Endothelial cell of umbilical vein (primary cell): ENCODE data around the gene NUP160. TPM values are rescaled to one million over a fixed set of nuclear protein-coding genes. Genes with fewer than 3 reads are reported as not detected.
"Not testable (repeated sequence)": the region's sequence is repeated elsewhere in the genome, so short reads cannot be mapped to it uniquely, and the experiment has no call there.

Source experiments
- BruUV-seq: library from RNA; stranded (reverse); fragments of 400-500 nt; replicated peaks from 2 replicates; lab custom pipeline; 2021; lab: Mats Ljungman, UMichigan
- CTCF ChIA-PET: fragments of 300-600, 350-600 bp; sonication (Branson Sonifier 250); formaldehyde crosslinking; loops from one replicate; lab custom pipeline; 2021; ENCODE audit warnings: antibody characterized with exemption, inconsistent platforms; lab: Charles Lee
- POLR2A ChIA-PET: fragments of 300-600, 350-600 bp; sonication (Branson Sonifier 250); formaldehyde crosslinking; loops from one replicate; lab custom pipeline; 2021; ENCODE audit warnings: antibody characterized with exemption, inconsistent platforms; lab: Charles Lee
- DNase-seq: peaks from one replicate; pipeline ENCODE4 v3.0.0-alpha.2; 2011; ENCODE audit warnings: low read depth, low spot score
- FAIRE-seq: peaks from 2 replicates; lab custom pipeline; 2011; peaks lifted over from hg19 to GRCh38; lab: Jason Lieb, UNC
- H2AFZ ChIP-seq: 2 replicates; pipeline ENCODE4 v1.6.0; 2012; ENCODE audit warnings: low read depth, low read length, control low read depth, inconsistent platforms
- H3K27ac ChIP-seq: 2 replicates; pipeline ENCODE4 v1.5.1; 2011; ENCODE audit warnings: low read depth, mild to moderate bottlenecking, control low read depth, low read length, moderate library complexity; ENCODE audit not compliant: insufficient read depth
- H3K27me3 ChIP-seq, 2 experiments: 2 replicates each; pipeline versions ENCODE4 v1.6.0 to v1.6.1; 2011; ENCODE audit warnings: low read length in 2 of 2, mixed read lengths in 1 of 2; ENCODE audit not compliant: control insufficient read depth in 2 of 2, insufficient read depth in 2 of 2
- H3K36me3 ChIP-seq, 2 experiments: 2 replicates in 1 of 2; 3 replicates in 1 of 2; pipeline ENCODE4 v1.5.1; 2011; ENCODE audit warnings: low read length in 2 of 2, mild to moderate bottlenecking in 1 of 2, moderate library complexity in 1 of 2; ENCODE audit not compliant: control insufficient read depth in 2 of 2, insufficient read depth in 2 of 2; ENCODE audit errors: extremely low read depth in 1 of 2
- H3K4me1 ChIP-seq: 3 replicates; pipeline ENCODE4 v1.5.1; 2011; ENCODE audit warnings: mild to moderate bottlenecking, low read length; ENCODE audit not compliant: control insufficient read depth, insufficient read depth; ENCODE audit errors: extremely low read depth
- H3K4me2 ChIP-seq: 2 replicates; pipeline ENCODE4 v1.6.1; 2011; ENCODE audit warnings: low read length, control low read depth, mixed read lengths; ENCODE audit not compliant: insufficient read depth
- H3K4me3 ChIP-seq, 3 experiments: fragments of 200-600 bp in 1 of 3; sonication (generic), shearing (Covaris generic) in 1 of 3; replicated peaks in 1 of 3; 2 replicates each; pipeline ENCODE4 v1.5.1; 2011 to 2016; ENCODE audit warnings: control low read depth in 3 of 3, low read length in 3 of 3, mild to moderate bottlenecking in 2 of 3, inconsistent platforms in 1 of 3, low read depth in 1 of 3, moderate library complexity in 1 of 3; ENCODE audit not compliant: insufficient read depth in 1 of 3
- H3K79me2 ChIP-seq: 2 replicates; pipeline ENCODE4 v1.6.0; 2012; ENCODE audit warnings: low read length, inconsistent platforms; ENCODE audit not compliant: control insufficient read depth, insufficient read depth
- H3K9ac ChIP-seq: replicated peaks from 2 replicates; pipeline ENCODE3; 2011; ENCODE audit warnings: low read length, control low read depth; ENCODE audit not compliant: insufficient read depth; ENCODE audit errors: extremely low read depth
- H3K9me1 ChIP-seq: replicated peaks from 3 replicates; pipeline ENCODE4 v1.6.0; 2011; ENCODE audit warnings: mild to moderate bottlenecking, low read length; ENCODE audit not compliant: control insufficient read depth, insufficient read depth; ENCODE audit errors: extremely low read depth
- H3K9me3 ChIP-seq: replicated peaks from 2 replicates; pipeline ENCODE4 v1.5.1; 2012; ENCODE audit warnings: low read length, inconsistent platforms; ENCODE audit not compliant: control insufficient read depth, insufficient read depth
- H4K20me1 ChIP-seq: replicated peaks from 2 replicates; pipeline ENCODE3; 2011; ENCODE audit warnings: mild to moderate bottlenecking, low read length; ENCODE audit not compliant: control insufficient read depth, insufficient read depth; ENCODE audit errors: extremely low read depth
- CTCF ChIP-seq, 2 donors: IDR thresholded peaks; 1 replicate in 1 of 2; 2 replicates in 1 of 2; pipeline ENCODE4 v1.5.1; 2011; ENCODE audit warnings: low read length in 2 of 2, mild to moderate bottlenecking in 2 of 2, moderate library complexity in 2 of 2, control low read depth in 1 of 2, inconsistent platforms in 1 of 2, low read depth in 1 of 2; ENCODE audit not compliant: insufficient read depth in 1 of 2; ENCODE audit errors: extremely low read depth in 1 of 2
- EZH2 ChIP-seq: IDR thresholded peaks from 2 replicates; pipeline ENCODE4 v1.6.1; 2012; ENCODE audit warnings: borderline replicate concordance, low read depth, mild to moderate bottlenecking, moderate library complexity, low read length, inconsistent platforms; ENCODE audit not compliant: severe bottlenecking
- FOS ChIP-seq: IDR thresholded peaks from 2 replicates; pipeline ENCODE4 v1.6.1; 2011; ENCODE audit warnings: mild to moderate bottlenecking, low read length, moderate library complexity, borderline replicate concordance; ENCODE audit not compliant: insufficient read depth
- GATA2 ChIP-seq: IDR thresholded peaks from 2 replicates; pipeline ENCODE4 v1.7.0; 2011; ENCODE audit warnings: low read depth, mild to moderate bottlenecking, moderate library complexity, mixed read lengths, low read length; ENCODE audit not compliant: insufficient read length, insufficient read depth
- JUN ChIP-seq: IDR thresholded peaks from 2 replicates; pipeline ENCODE4 v1.6.1; 2011; ENCODE audit warnings: borderline replicate concordance, low read depth; ENCODE audit not compliant: insufficient read length, insufficient read depth
- MAX ChIP-seq: IDR thresholded peaks from 2 replicates; pipeline ENCODE4 v1.6.1; 2011; ENCODE audit not compliant: insufficient read depth, insufficient read length
- MYC ChIP-seq: IDR thresholded peaks from one replicate; pipeline ENCODE4 v1.6.1; 2011; ENCODE audit warnings: mild to moderate bottlenecking, low read depth, low read length
- POLR2A ChIP-seq: IDR thresholded peaks from 2 replicates; pipeline ENCODE4 v1.6.1; 2012; ENCODE audit warnings: low read depth, mild to moderate bottlenecking, control low read depth, low read length
- POLR2AphosphoS5 ChIP-seq: IDR thresholded peaks from 2 replicates; pipeline ENCODE4 v1.6.1; 2012; ENCODE audit warnings: low read depth, mild to moderate bottlenecking, control low read depth, low read length, moderate library complexity; ENCODE audit not compliant: insufficient read depth
- dilution Hi-C: fragments of 300-500 bp; cut with MboI; formaldehyde crosslinking; loops from one replicate; pipeline ENCODE4 v1.15.0; 2019; ENCODE audit warnings: low sequenced_read_pairs; ENCODE audit not compliant: extremely low pct_ligation_motif_present
- intact Hi-C: fragments of 100-400 bp; cut with micrococcal nuclease; formaldehyde crosslinking; loops from one replicate; pipeline ENCODE4 v1.10.0; 2022
- polyA plus RNA-seq, 4 experiments: library from polyadenylated mRNA; depleted of rRNA in 3 of 4; stranded (reverse) in 3 of 4; unstranded in 1 of 4; fragments of >200 nt; gene quantifications; 2 replicates each; pipeline versions ENCODE4 v1.2.1 to v1.2.3, GENCODE V29; 2011 to 2012; ENCODE audit warnings: missing spikeins in 1 of 4
- total RNA-seq: library from RNA; stranded (reverse); gene quantifications from 2 replicates; pipeline ENCODE4 v1.2.3, GENCODE V29; 2021

Gene NUP160
- total and polyA plus RNA-seq, 2 donors (not counting 3 experiments of a cell fraction or from before 2014, with no cell fraction given): 15.4 to 39.6 TPM

GRCh38 chr11:47867823-47868222, 19.7 kb upstream of the NUP160 start:
- H3K4me2 ChIP-seq: no peak overlapping the region

GRCh38 chr11:47866892-47867291, 18.7 kb upstream of the NUP160 start:
- H3K4me3 ChIP-seq, FAIRE-seq, H3K4me2 ChIP-seq, H3K79me2 ChIP-seq, H3K9me1 ChIP-seq, H3K9ac ChIP-seq, BruUV-seq, H3K27me3 ChIP-seq, H2AFZ ChIP-seq, H4K20me1 ChIP-seq, H3K27ac ChIP-seq, POLR2A ChIA-PET, intact Hi-C loops, H3K9me3 ChIP-seq, H3K36me3 ChIP-seq, dilution Hi-C loops, DNase-seq: not testable (repeated sequence)
- peaks cover 18% of the 10 kb centered on the region for H3K4me1 ChIP-seq
- CTCF ChIA-PET: interaction anchor here (1.0 kb wide), 1 partner anchor 14 kb away, joined by 4 read pairs; no protein-coding TSS in a partner anchor

More at GRCh38 chr11:47867823-47868222, 19.7 kb upstream of the NUP160 start:
- no peaks in the 10 kb centered on the region for H3K9me1 ChIP-seq
- TF ChIP-seq POLR2A: no peak
- TF ChIP-seq JUN: no peak
- no peak for TF ChIP-seq POLR2AphosphoS5
- TF ChIP-seq MYC: no peak
- TF ChIP-seq CTCF (IDR thresholded peaks at IDR 0.05; ENCODE audit: extremely low read depth in 1 of 2, insufficient read depth in 1 of 2, low read depth in 1 of 2, low read length in 2 of 2): no peak
- TF ChIP-seq GATA2: no peak
- TF ChIP-seq EZH2: no peak
- no peak for TF ChIP-seq MAX
- TF ChIP-seq FOS: no peak
- BruUV-seq: no TSS peak
- DNase-seq (no peak), FAIRE-seq (no peak)
- intact Hi-C loops (no loop called here), dilution Hi-C loops (no loop called here)
- H3K4me3 ChIP-seq: no peak overlapping the region
- H3K9me3 ChIP-seq: no peaks in the 10 kb centered on the region
- H3K9ac ChIP-seq: no peak overlapping the region
- H4K20me1 ChIP-seq: no peaks in the 10 kb centered on the region
- H3K4me1 ChIP-seq: peaks cover 18% of the 10 kb centered on the region
- no peaks in the 10 kb centered on the region for H3K36me3 ChIP-seq
- ChIA-PET CTCF (interaction anchor here (1.0 to 1.5 kb wide), 2 partner anchors 9 to 64 kb away, joined by 3 to 5 read pairs; no protein-coding TSS in a partner anchor), POLR2A (no interaction called here)
- no peak overlapping the region for H3K27ac ChIP-seq
- H3K27me3 ChIP-seq: no peaks in the 10 kb centered on the region
- H3K79me2 ChIP-seq: no peaks in the 10 kb centered on the region
- H2AFZ ChIP-seq: no peak overlapping the region
